Measurements from ENCODE around the gene NPFFR1. TPM values are rescaled to one million over a fixed set of nuclear protein-coding genes. Genes with fewer than 3 reads are reported as not detected.

NPFFR1 gene
- total RNA-seq, 1 experiment from 2014 or later, result not detected

DNA sequence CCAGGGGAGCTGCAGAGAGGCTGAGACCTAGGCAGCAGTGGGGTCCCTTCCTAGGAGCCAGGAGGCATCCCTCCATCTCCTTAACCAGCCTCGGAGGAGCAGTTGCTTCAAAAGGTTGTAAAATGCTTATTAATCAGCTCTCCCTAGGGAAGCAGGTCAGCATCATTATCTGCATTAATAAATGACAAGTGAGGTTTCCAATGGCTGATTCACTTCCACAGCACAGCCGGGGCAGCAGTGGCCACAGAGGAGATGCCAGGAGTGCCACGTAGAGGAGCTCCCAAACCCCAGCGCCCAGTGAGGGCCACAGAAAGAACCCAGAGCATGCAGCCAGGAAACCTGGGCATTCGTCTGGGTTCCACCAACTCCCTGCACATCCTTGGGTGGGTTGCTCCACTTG lies 8.2 kb upstream of the NPFFR1 start:
- Histone ChIP-seq H4K8ac (replicated peaks; ENCODE audit: insufficient read length, low read depth, low read length) (no peak overlapping the region), H3K18ac (ENCODE audit: insufficient read length, low read depth, low read length) (no peak overlapping the region), H3K9me3 (ENCODE audit: control insufficient read depth, low read depth, low read length) (no peaks in the 10 kb centered on the region), H3K79me2 (ENCODE audit: insufficient read depth, low read length) (no peaks in the 10 kb centered on the region), H3K9ac (ENCODE audit: extremely low read depth, insufficient read length, low read length) (no peak overlapping the region), H3T11ph (ENCODE audit: low read length) (no peak overlapping the region), H3K56ac (ENCODE audit: insufficient read length, low read depth, low read length) (no peak overlapping the region), H2BK120ac (ENCODE audit: low read depth, low read length, poor library complexity, severe bottlenecking) (no peak overlapping the region), H3K4me1 (ENCODE audit: insufficient read depth, low read length) (no peaks in the 10 kb centered on the region), H2BK5ac (ENCODE audit: insufficient read length, low read length) (no peak overlapping the region), H4K91ac (ENCODE audit: insufficient read length, low read depth, low read length) (no peak overlapping the region), H2AFZ (ENCODE audit: low read length) (no peak overlapping the region), H3K4ac (ENCODE audit: low read depth, low read length) (no peak overlapping the region), H2BK20ac (ENCODE audit: low read depth, low read length, poor library complexity, severe bottlenecking) (no peak overlapping the region), H2BK15ac (ENCODE audit: low read depth, low read length) (no peak overlapping the region), H3K4me2 (ENCODE audit: insufficient read depth, insufficient read length, low read length) (no peak overlapping the region), H2AK5ac (ENCODE audit: insufficient read length, low read length) (no peak overlapping the region), H3K23ac (ENCODE audit: insufficient read length, low read depth, low read length) (no peak overlapping the region), H3K23me2 (ENCODE audit: insufficient read length, low read depth, low read length, poor library complexity, severe bottlenecking) (no peaks in the 10 kb centered on the region), H4K20me1 (ENCODE audit: control insufficient read depth, insufficient read depth, insufficient read length) (no peaks in the 10 kb centered on the region), H3K27ac (ENCODE audit: insufficient read length, low read depth, low read length) (no peak overlapping the region), H3K79me1 (ENCODE audit: insufficient read depth, low read depth, low read length, poor library complexity, severe bottlenecking) (no peaks in the 10 kb centered on the region), H3K14ac (ENCODE audit: insufficient read depth, low read length) (no peak overlapping the region), H2BK12ac (ENCODE audit: insufficient read length, low read depth, low read length) (no peak overlapping the region), H3K27me3 (ENCODE audit: insufficient read depth, low read length) (no peaks in the 10 kb centered on the region), H4K5ac (ENCODE audit: insufficient read length, low read depth, low read length) (no peak overlapping the region)
- no CpG with 5 or more reads among the region's 5 CpGs for WGBS (ENCODE audit: extremely low coverage, insufficient read length, low lambda C conversion rate)
- H3K27ac Mint-ChIP-seq, result no peak overlapping the region
- H3K4me1 Mint-ChIP-seq, result peaks cover 11 to 20% of the 10 kb centered on the region in 2 experiments
- no peak for TF ChIP-seq CTCF (conservative IDR thresholded peaks at IDR 0.05)
- H3K36me3 Mint-ChIP-seq (ENCODE audit: insufficient read depth in 1 of 3, low read depth in 3 of 3), result no peaks in the 10 kb centered on the region
- H3K27me3 Mint-ChIP-seq (ENCODE audit: low read depth), result peaks cover 6% of the 10 kb centered on the region
- H3K4me3 Mint-ChIP-seq, result no peak overlapping the region
- H3K9me3 Mint-ChIP-seq, result no peaks in the 10 kb centered on the region
- DNase-seq, result no peak
